ENCODE data around the gene TTYH1.

The TTYH1 gene

DNA sequence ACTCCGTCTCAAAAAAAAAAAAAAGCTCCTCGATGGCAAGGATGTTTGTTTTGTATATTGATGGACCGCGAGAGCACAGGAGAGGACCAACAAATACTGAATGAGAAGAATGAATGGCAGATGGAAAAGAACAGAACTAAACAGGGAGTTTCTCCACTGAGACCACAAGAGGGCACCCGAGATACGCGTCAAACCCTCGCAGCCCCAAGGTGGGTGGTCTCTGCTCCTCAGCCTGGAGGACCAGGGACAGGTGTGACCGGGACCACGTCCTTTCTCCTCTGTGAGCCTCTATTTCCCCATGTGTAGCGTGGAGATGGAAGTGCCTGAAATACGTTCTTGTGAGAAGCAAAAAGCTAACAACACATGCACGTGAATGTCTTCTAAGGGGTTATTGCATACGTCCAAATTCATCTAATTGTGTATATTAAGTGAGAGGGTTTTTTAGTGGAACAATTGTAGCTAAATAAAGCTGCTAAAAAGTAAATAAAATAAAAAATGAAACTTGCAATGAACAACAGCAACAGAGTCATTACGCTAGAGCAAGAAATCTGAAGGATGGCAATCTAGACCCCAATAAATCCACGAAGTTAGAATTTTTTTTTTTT is 66.2 kb downstream of the TTYH1 start:
- peaks cover 24% of the 10 kb centered on the region for H3K27me3 ChIP-seq (ENCODE audit: insufficient read depth, poor library complexity, severe bottlenecking)
- no peak overlapping the region for H3K4me3 ChIP-seq (replicated peaks; ENCODE audit: insufficient read depth, low read length)
- DNase-seq (ENCODE audit: low read depth in 1 of 2, low spot score in 1 of 2): peak in 1 of 2 experiments; percentile 28
- TF ChIP-seq, protein P1, sequence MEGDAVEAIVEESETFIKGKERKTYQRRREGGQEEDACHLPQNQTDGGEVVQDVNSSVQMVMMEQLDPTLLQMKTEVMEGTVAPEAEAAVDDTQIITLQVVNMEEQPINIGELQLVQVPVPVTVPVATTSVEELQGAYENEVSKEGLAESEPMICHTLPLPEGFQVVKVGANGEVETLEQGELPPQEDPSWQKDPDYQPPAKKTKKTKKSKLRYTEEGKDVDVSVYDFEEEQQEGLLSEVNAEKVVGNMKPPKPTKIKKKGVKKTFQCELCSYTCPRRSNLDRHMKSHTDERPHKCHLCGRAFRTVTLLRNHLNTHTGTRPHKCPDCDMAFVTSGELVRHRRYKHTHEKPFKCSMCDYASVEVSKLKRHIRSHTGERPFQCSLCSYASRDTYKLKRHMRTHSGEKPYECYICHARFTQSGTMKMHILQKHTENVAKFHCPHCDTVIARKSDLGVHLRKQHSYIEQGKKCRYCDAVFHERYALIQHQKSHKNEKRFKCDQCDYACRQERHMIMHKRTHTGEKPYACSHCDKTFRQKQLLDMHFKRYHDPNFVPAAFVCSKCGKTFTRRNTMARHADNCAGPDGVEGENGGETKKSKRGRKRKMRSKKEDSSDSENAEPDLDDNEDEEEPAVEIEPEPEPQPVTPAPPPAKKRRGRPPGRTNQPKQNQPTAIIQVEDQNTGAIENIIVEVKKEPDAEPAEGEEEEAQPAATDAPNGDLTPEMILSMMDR (IDR thresholded peaks at IDR 0.05; ENCODE audit: insufficient read depth, low read length): peak; percentile 56
- TF ChIP-seq POLR2AphosphoS5 (IDR thresholded peaks at IDR 0.05; ENCODE audit: low read depth): no peak
- no peak overlapping the region for H3K27ac ChIP-seq (replicated peaks)

DNA sequence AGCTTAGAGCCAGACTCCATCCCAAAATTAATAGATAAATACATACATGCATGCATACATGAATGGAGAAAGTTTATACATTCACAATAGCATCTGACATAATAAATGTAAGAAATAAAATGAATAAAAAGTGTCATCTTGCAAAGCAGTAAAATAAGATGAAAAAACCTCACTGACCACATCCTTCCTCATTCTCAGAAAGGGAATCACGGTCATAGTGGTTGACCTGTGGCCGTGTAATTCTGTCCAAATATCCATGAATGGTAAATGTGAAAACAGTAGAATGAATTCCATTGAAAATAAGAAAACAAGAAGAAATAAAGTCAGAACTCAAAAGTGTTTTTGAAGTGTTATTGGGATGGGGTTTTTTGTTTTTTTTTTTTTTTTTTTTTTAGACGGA is 67.6 kb downstream of the TTYH1 start:
- no peak for TF ChIP-seq GABPA (IDR thresholded peaks at IDR 0.05; ENCODE audit: low read depth)
- TF ChIP-seq SPI1 (IDR thresholded peaks at IDR 0.05; ENCODE audit: borderline replicate concordance, low read depth): peak; percentile 24; the same call in 1 of the 2 replicates
- 0 out of 2 replicates have a peak, but pooled peaks have one; percentile 30 for TF ChIP-seq POLR2AphosphoS5 (IDR thresholded peaks at IDR 0.05; ENCODE audit: low read depth)
- peaks cover 21% of the 10 kb centered on the region for H3K27me3 ChIP-seq (ENCODE audit: insufficient read depth, poor library complexity, severe bottlenecking)
- no peak overlapping the region for H3K27ac ChIP-seq (replicated peaks)
- DNase-seq (ENCODE audit: low read depth in 1 of 2, low spot score in 1 of 2): peak in 1 of 2 experiments; percentile 26
- no peak overlapping the region for H3K4me3 ChIP-seq (replicated peaks; ENCODE audit: insufficient read depth, low read length)

DNA sequence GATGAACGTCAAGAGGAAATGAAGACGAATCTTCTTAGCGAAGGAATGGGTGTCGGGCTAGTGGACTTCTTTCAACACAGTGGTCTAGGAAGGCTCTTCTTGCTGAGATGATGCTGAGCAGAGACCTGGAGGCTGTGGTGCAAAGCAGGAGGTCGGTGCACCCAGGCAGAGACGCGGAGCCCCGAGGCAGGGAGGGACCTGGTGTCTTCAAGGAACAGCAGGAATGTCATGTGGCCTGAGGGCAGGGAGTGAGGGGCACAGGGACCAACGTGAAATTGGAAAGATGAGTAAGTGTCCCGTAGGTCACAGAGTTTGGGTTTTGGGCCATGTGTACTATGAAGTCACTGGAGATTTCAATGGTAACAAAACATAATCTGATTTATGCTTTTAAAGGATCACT is 69.2 kb downstream of the TTYH1 start:
- H3K27ac ChIP-seq (replicated peaks): no peak overlapping the region
- H3K4me3 ChIP-seq (replicated peaks; ENCODE audit: insufficient read depth, low read length): no peak overlapping the region
- TF ChIP-seq GABPA (IDR thresholded peaks at IDR 0.05; ENCODE audit: low read depth) (no peak), SPI1 (IDR thresholded peaks at IDR 0.05; ENCODE audit: borderline replicate concordance, low read depth) (no peak), POLR2AphosphoS5 (IDR thresholded peaks at IDR 0.05; ENCODE audit: low read depth) (no peak)
- TF ChIP-seq, protein P2, sequence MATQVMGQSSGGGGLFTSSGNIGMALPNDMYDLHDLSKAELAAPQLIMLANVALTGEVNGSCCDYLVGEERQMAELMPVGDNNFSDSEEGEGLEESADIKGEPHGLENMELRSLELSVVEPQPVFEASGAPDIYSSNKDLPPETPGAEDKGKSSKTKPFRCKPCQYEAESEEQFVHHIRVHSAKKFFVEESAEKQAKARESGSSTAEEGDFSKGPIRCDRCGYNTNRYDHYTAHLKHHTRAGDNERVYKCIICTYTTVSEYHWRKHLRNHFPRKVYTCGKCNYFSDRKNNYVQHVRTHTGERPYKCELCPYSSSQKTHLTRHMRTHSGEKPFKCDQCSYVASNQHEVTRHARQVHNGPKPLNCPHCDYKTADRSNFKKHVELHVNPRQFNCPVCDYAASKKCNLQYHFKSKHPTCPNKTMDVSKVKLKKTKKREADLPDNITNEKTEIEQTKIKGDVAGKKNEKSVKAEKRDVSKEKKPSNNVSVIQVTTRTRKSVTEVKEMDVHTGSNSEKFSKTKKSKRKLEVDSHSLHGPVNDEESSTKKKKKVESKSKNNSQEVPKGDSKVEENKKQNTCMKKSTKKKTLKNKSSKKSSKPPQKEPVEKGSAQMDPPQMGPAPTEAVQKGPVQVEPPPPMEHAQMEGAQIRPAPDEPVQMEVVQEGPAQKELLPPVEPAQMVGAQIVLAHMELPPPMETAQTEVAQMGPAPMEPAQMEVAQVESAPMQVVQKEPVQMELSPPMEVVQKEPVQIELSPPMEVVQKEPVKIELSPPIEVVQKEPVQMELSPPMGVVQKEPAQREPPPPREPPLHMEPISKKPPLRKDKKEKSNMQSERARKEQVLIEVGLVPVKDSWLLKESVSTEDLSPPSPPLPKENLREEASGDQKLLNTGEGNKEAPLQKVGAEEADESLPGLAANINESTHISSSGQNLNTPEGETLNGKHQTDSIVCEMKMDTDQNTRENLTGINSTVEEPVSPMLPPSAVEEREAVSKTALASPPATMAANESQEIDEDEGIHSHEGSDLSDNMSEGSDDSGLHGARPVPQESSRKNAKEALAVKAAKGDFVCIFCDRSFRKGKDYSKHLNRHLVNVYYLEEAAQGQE (IDR thresholded peaks at IDR 0.05; ENCODE audit: insufficient replicate concordance, low read depth): no peak
- TF ChIP-seq, protein P1 (IDR thresholded peaks at IDR 0.05; ENCODE audit: insufficient read depth, low read length): no peak
- no peak for DNase-seq (ENCODE audit: low read depth in 1 of 2, low spot score in 1 of 2)
- H3K27me3 ChIP-seq (ENCODE audit: insufficient read depth, poor library complexity, severe bottlenecking): peaks cover 22% of the 10 kb centered on the region

DNA sequence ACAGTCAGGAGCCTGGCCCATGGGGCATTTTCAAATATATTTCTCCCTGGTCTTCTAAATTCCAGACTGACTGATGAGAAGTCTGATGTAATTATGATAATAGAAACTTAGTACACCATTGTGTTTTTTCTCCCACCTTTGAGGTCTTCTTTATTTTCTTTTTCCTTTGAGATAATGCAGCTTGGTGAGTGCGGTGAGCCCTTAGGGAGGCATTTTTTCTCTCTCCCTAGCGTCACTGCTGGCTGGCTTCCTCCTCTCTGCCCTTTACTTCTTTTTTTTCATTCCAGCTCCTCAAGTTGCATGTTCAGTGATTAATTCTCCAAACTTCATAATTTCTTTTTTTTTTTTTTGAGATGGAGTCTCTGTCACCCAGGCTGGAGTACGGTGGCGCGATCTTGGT is 70.6 kb downstream of the TTYH1 start:
- H3K27ac ChIP-seq (replicated peaks): no peak overlapping the region
- H3K4me3 ChIP-seq (replicated peaks; ENCODE audit: insufficient read depth, low read length): no peak overlapping the region
- TF ChIP-seq, protein P2 (IDR thresholded peaks at IDR 0.05; ENCODE audit: insufficient replicate concordance, low read depth): no peak
- TF ChIP-seq GABPA (IDR thresholded peaks at IDR 0.05; ENCODE audit: low read depth): no peak
- TF ChIP-seq, protein P1 (IDR thresholded peaks at IDR 0.05; ENCODE audit: insufficient read depth, low read length): no peak
- no peak for TF ChIP-seq POLR2AphosphoS5 (IDR thresholded peaks at IDR 0.05; ENCODE audit: low read depth)
- TF ChIP-seq SPI1 (IDR thresholded peaks at IDR 0.05; ENCODE audit: borderline replicate concordance, low read depth): no peak
- no peak for DNase-seq (ENCODE audit: low read depth in 1 of 2, low spot score in 1 of 2)
- H3K27me3 ChIP-seq (ENCODE audit: insufficient read depth, poor library complexity, severe bottlenecking): peaks cover 21% of the 10 kb centered on the region
